ENCODE results near the gene RNF112.
"Not testable (repeated sequence)": the region's sequence is repeated elsewhere in the genome, so short reads cannot be mapped to it uniquely, and the experiment has no call there.

Gene RNF112

DNA sequence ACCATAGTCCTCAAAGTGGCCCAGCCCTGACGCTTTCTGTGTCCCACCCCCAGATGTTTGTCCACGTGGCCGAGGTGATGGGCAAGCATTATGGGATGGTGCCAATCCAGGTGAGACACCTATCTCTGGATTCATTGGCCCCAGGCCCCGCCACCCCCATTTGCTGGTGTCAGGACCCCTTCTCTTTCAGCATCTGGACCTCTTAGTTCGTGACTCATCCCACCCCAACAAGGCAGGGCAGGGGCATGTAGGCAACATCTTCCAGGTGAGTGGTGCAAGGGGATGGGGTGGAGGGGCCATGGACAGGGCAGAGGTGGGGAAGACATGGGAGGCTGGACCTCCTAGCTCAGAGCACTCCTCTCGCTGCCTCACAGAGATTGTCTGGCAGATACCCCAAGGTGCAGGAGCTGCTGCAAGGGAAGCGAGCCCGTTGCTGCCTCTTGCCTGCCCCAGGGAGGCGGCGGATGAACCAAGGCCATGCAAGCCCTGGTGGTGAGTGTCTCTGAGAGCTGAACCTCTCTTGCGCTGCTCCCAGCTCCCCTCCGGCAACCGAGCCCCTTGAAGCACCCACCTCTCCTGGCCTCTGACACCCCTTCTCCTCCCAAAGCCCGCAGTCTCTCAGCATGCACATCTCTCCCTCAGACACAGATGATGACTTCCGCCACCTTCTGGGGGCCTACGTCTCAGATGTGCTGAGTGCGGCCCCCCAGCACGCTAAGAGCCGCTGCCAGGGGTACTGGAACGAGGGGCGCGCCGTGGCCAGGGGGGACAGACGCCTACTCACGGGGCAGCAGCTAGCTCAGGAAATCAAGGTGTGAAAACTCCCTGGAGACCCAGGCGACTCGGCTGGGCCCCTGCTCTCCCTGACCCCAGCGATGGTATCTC lies 3.6 kb downstream of the RNF112 start:
- DNase-seq = no peak

- no peak for DNase-seq
These were observed 4.3 kb downstream of the RNF112 start for GRCh38 chr17:19415311-19415710.

DNA sequence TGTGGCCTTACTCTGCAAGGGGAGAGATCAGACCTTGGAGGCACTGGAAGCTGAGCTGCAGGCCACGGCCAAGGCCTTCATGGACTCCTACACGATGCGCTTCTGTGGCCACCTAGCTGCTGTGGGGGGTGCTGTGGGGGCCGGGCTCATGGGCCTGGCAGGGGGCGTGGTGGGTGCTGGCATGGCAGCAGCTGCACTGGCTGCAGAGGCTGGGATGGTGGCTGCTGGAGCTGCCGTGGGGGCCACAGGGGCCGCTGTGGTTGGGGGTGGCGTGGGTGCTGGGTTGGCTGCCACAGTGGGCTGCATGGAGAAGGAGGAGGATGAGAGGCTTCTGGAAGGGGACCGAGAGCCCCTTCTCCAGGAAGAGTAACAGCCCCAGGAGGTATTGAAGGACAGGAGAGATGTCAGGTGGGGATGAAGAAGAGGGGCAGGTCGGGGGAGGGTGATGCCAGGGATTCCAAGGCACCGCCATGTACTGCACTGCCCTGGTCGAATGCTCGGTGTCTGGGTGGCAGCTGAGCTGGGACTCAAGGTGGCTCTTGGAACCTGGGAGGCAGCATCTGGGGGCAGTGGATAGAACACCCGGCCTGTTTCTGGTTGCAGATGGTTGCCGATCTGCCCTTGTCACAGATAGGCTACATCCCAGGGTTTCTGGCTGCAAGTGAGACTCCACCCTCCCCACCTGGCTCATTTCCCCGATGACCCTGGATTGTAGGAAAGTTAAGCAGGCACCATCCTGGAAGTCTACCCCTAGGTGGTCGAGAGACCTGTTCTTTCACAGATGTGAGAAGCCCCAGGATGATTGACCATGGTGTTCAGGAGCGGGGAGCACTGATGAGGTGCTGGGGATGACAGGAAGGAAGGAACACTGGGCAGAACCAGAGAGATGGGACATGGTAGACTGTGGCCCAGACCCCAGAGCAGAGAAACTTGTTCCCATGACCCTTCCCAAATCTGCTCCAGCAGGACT lies 5.1 kb downstream of the RNF112 start:
- no peak for DNase-seq

DNA sequence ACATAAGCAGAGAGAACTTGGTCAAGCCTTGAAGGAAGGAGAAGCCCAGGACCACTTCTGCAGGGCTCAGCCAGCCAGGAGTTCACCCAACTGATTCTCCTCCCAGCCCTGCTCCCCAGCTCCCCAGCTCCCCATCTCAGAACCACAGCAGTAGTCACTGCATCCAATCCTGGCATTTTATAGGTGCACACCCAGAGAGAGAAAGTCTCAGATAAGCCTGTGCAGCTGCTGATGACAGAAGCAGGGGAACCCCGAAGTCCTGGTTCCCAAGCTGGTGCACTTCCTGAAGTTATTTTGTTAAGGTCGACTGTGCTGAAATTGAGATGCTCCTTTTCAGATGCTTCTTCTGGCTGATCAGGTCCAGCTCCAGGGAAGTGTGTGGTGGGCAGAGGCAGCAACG lies 6.6 kb downstream of the RNF112 start:
- DNase-seq = no peak

DNA sequence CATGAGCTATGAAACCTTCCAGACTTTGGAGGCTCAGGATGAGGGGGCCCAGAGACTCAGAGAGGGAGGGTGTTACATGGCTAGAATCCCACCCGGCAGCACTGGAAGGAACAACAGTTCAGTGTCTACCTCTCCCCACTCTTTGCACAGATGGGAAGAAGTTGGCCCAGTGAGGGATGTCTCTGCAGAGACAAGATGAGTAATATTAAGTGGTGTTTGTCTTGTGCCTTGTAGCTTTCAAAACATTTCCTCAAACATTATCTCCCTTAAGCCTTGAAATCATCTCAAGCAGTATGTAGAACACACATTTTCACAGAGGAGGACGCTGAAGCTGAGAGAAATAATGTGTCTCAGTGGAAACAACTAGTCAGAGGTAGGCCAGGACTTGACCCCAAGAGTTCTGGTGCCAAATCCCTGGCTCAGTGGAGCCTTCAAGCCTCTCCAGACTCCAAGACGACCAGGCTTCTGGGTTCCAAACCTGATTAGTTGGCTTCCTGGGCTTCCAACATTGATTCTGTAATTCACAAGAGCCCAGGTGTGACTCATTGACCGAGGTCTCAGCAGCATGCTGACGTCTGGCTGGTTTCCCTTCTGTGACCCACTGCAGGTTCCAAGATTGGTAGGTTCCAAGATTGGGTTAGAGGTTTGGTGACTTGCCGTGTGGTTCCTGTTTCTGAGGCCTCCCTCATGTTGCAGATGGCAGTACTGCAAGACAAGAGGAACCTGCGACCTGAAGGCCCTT lies 7.4 kb downstream of the RNF112 start:
- DNase-seq = peak; percentile 24

- no peak for DNase-seq
These were observed 10.2 kb downstream of the RNF112 start for GRCh38 chr17:19421219-19421618.

DNA sequence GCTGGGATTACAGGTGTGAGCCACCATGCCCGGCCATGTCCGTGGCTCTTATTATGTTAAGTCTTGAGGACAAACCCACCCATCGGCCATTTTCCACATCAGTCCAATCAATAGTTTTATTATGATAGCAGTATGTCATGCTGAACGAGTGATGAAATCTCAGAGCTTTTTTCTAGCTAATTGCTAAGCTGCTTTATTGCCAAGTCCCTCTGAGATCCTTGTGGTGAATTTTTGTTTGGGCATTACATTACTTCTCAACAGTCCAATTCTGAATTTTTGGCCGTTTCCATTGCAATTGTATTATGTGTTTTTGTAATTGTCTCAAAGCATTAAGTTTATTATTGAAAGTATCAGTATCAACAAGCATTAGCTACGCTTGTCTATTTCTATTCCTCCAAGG lies 10.9 kb downstream of the RNF112 start:
- DNase-seq = no peak

- DNase-seq = no peak
These were observed 14.2 kb downstream of the RNF112 start for GRCh38 chr17:19424934-19425868.

- no peak for DNase-seq
These were observed 15.6 kb downstream of the RNF112 start for GRCh38 chr17:19426631-19427030.

DNA sequence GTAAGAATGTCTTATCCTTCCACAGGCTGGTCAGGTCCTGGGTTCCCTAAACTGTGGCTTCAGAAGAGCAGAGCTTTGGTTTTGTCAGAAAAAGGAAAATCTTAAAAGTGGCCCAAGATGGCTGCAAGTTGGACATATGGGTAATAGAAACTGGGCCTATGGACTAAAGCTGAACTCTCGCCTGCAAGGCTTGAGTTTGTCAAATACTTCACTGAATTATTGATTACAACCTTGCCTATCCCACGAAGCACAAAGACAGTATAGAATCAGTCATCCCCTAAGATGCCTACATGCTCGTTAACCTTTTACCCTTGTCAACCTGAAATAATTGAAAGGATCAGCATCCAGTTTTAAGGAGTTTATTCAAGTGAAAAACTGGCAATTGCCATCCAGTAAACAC lies 20.7 kb downstream of the RNF112 start:
- no peak for DNase-seq

DNA sequence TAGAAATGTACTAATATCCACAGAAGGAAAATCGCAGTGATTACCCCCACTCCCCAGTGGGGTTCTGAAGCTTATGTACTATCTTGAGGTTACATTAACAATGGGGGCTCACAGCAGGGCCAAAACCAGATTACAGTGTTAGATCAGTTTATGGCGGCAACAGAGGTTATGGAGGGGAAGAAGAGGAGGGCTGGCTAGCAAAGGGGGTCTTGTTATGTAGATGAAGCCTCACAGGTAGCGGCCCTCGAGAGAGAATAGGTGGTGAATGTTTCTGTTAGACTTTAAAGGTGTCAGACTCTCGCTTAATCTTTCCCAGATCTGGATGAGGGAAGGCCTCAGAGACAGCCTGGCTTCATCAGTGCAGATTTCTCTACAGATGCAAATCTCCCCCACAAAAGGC lies 22.2 kb downstream of the RNF112 start:
- DNase-seq = no peak

- no peak for DNase-seq
These were observed 22.8 kb downstream of the RNF112 start for GRCh38 chr17:19433727-19434340.

DNA sequence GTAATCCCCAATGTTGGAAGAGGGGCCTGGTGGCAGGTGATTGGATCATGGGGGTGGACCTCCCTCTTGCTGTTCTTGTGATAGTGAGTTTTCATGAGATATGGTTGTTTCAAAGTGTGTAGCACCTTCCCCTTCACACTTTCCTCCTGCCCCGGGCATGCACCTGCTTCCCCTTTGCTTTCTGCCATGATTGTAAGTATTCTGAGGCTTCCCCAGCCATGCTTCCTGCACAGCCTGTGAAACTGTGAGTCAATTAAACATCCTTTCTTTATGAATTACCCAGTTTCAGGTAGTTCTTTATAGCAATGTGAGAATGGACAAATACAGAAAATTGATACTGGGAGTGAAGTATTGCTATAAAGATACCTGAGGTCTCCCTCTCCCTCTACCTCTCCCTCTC lies 29.4 kb downstream of the RNF112 start:
- no peak for DNase-seq

DNA sequence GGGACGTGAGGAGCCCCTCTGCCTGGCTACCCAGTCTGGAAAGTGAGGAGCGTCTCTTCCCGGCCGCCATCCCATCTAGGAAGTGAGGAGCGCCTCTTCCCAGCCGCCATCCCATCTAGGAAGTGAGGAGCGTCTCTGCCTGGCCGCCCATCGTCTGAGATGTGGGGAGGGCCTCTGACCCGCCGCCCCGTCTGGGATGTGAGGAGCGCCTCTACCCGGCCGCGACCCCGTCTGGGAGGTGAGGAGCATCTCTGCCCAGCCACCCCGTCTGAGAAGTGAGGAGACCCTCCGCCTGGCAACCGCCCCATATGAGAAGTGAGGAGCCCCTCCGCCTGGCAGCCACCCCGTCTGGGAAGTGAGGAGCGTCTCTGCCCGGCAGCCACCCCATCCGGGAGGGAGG lies 30.3 kb downstream of the RNF112 start:
- not testable (repeated sequence) for DNase-seq

- DNase-seq = no peak
These were observed 31.7 kb downstream of the RNF112 start for GRCh38 chr17:19442731-19443130.

GRCh38 chr17:19443148-19443547 lies 32.1 kb downstream of the RNF112 start:
- DNase-seq = no peak

GRCh38 chr17:19445105-19445504 lies 34.1 kb downstream of the RNF112 start:
- no peak for DNase-seq

GRCh38 chr17:19446577-19446976 lies 35.5 kb downstream of the RNF112 start:
- DNase-seq = not testable (repeated sequence)

GRCh38 chr17:19447085-19447583 lies 36.1 kb downstream of the RNF112 start:
- DNase-seq = peak; percentile 97

DNA sequence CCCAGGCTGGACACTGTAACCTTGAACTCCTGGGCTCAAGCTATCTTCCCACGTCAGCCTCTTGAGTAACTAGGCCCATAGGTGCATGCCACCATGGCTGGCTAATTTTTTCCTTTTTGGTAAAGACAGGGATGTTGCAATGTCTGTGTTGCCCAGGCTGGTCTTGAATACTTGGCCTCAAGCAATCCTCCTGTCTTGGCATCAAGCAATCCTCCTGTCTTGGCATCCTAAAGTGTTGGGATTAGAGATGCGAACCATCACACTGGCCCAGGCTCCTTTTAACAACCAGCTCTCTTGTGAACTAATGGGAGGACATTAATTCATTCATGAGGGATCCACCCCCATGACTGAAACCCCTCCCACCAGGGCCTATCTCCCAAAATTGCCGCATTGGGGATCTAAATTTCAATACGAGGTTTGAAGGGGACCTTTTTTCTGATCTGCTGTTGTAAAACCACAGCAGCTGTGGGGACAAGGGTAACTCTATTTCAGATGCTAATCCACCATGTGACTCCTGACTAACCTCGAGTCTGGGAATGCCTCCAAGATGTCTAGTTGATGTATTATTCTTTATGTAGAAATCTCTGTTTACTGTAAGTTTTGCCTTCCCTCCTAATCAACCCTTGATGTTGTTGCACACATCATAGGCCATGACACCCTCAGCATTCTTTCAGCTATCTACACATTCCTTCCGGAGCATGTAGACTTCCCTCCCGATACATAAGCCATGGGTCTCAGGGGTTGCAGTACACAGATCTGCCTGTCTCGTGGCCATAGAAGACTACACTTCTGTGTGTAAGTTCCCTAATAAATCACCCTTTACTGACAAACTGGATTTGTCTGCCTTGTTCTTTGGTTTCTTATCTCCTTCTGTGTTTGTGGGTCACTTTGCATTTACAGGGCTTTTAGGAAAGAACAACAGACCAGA lies 37.6 kb downstream of the RNF112 start:
- DNase-seq = peak; percentile 60
